ENCODE results near the gene ENTPD2.

ENTPD2 gene

DNA sequence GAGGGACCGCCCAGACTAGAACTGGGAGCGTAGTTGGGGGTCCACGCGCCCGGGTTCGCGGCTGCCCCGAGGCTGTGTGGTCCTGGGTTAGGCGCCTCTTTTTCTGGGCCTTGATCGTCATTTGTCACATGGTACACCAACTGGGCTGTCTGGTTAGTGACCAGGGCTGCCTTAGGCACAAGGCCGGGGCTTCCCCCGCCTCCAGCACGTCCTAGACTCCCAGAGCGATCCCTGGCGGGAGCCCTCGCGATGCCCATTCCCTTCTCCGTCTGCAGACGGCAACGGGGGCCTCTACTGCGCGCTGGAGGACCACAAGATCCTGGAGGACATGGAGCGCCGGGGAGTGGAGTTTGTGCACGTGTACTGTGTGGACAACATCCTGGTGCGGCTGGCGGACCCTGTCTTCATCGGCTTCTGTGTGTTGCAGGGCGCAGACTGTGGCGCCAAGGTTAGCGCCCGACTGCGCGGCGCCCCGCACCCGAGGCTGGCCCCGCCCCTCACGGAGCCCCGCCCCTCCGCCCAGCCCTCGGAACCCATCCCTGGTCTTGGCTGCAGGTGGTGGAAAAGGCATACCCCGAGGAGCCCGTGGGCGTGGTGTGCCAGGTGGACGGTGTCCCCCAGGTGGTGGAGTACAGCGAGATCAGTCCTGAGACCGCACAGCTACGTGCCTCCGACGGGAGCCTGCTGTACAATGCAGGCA, 25.0 kb upstream of the ENTPD2 start:
- DNase-seq: no peak

DNA sequence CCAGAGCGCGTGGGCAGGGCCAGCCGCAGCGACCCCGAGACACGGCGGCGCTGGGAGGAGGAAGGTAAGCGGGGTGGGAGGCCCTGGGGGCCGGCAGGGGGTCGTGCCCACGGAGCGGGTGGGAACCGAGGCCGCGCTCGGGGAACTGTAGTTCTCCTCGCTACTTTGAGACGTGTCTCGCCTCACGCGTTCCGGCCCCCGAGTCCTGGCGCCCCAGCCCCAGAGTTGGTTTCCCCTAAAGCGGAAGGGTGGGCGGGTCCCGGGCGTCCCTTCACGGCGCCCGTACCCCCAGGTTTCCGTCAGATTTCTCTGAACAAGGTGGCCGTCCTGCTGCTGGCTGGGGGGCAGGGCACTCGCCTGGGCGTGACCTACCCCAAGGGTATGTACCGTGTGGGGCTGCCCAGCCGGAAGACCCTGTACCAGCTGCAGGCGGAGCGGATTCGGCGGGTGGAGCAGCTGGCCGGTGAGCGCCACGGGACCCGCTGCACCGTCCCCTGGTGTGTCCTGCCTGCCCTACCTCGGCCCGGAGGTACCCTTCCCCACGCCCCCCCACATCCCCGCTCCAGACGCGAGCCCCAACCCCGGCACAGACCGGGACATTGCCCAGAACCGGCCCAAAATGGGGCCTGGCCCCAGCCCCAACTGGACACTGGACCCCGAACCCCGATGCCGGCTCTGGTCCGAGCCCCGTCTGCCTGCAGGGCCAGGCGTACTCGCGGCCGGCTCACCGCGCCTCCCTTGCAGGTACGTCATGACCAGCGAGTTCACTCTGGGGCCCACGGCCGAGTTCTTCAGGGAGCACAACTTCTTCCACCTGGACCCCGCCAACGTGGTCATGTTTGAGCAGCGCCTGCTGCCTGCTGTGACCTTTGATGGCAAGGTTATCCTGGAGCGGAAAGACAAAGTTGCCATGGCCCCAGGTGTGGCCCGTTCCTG, 24.2 kb upstream of the ENTPD2 start:
- DNase-seq: no peak

DNA sequence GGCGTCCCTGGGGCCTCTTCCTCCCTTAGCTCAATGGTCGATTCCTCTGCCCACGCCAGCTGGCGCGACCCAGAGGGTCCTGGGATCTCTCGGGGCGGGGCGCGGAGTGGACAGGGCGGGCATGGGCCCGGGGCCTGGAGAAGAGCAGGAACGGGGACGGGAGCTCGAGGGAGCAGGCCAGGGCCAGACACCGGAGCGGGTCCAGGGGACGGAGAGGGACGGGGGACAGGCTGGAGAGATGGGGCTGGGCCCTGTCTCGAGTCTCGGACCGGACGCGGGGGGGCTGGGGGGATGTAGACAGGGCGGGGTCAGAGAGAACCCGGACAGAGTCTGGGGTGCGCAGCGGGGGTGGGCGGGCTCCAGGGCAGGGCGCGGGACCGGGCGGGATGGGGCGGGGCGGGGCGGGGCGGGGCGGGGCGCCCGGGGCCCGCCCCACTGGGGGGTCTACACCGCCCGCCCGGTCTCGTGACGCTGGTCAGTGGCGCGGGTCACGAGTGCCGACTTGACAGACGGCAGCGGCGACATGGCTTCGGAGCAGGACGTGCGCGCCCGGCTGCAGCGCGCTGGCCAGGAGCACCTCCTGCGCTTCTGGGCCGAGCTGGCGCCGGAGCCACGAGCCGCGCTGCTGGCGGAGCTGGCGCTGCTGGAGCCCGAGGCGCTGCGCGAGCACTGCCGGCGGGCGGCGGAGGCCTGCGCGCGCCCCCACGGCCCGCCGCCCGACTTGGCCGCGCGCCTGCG, 23.3 kb upstream of the ENTPD2 start, which contains the start of gene UAP1L1:
TSS of gene UAP1L1 (plus strand) at position 508 of the 738 bp plus-strand sequence. CDS start at position 524, 16 bp downstream.
- peak; percentile 40 for DNase-seq

GRCh38 chr9:137076636-137077009, 22.8 kb upstream of the ENTPD2 start:
- no peak for DNase-seq

DNA sequence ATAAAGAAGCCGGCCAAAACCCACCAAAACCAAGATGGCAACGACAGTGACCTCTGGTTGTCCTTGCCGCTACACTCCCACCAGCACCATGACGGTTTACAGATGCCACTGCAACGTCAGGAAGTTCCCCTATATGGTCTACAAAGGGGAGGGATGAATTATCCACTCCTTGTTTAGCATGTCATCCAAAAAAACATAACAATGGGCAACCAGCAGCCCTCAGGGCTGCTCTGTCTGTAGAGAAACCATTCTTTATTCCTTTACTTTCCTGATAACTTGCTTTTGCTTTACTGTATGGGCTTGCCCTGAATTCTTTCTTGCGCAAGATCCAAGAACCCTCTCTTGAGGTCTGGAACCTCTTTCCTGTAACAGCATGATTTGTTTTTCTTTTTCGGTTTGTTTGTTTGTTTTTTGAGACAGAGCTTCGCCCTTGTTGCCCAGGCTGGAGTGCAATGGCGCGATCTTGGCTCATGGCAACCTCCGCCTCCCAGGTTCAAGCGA, 21.5 kb upstream of the ENTPD2 start:
- no peak for DNase-seq

GRCh38 chr9:137074657-137075274, 20.9 kb upstream of the ENTPD2 start:
- DNase-seq: no peak

DNA sequence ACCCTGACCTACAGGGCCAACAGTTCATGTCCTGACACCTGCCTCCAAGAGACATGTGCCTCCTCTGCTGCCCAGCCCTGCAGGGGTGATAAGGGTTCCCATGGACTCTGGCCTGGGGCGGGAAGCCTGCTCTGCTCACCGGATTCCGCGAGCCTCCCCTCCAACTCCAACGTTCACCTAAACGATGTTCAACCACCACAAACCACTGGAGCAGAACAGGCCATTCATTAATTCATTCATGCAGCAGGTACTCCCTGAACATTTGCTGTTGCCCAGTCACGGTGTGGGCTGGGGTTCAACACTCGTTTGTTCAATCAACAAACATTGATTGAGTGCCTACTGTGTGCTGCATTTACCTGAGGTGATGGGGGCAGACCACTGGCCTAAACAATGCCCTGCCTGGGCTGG, 20.1 kb upstream of the ENTPD2 start:
- no peak for DNase-seq

GRCh38 chr9:137071282-137071681, 17.4 kb upstream of the ENTPD2 start:
- DNase-seq: no peak

- no peak for DNase-seq
These were observed 17.0 kb upstream of the ENTPD2 start for GRCh38 chr9:137070906-137071275.

DNA sequence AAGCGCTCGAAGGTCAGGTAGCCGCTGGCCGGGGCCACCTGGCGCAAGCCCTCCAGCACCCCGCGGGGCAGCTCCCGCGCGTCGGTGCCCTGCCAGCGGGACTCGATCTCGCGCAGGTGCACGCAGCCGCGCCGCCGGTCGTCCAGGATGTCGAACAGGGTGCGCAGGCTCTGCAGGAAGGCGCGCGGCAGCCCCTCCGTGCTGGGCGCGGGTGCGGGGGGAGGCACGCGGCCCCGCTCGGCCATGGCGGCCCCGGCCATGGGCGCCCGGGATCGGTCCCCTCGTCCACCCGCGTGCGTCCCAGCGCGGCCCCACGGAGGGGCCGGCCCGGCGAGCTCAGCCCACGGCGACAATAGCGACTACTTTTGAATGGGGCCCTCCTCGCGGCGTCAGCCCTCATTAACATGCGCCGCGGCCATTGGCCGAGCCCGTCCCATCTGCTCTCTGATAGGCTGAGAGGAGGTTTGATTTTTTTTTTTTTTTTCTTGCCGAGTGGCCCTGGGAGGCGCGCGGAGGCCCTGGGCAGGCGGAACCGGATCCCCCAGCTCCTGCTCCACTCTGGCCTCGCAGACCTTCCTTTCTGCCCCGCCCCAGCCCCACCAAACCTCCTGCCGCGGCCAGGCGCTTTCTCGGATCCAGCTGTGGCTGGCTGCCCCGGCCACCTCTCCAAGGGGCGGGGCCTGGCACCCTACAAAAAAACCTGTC, 16.5 kb upstream of the ENTPD2 start, which contains the start of gene SAPCD2:
TSS of gene SAPCD2 (minus strand) at position 357 of the 705 bp plus-strand sequence. CDS start at position 260, 97 bp downstream.
- peak; percentile 84 for DNase-seq

GRCh38 chr9:137069508-137070091, 15.7 kb upstream of the ENTPD2 start:
- DNase-seq: no peak

DNA sequence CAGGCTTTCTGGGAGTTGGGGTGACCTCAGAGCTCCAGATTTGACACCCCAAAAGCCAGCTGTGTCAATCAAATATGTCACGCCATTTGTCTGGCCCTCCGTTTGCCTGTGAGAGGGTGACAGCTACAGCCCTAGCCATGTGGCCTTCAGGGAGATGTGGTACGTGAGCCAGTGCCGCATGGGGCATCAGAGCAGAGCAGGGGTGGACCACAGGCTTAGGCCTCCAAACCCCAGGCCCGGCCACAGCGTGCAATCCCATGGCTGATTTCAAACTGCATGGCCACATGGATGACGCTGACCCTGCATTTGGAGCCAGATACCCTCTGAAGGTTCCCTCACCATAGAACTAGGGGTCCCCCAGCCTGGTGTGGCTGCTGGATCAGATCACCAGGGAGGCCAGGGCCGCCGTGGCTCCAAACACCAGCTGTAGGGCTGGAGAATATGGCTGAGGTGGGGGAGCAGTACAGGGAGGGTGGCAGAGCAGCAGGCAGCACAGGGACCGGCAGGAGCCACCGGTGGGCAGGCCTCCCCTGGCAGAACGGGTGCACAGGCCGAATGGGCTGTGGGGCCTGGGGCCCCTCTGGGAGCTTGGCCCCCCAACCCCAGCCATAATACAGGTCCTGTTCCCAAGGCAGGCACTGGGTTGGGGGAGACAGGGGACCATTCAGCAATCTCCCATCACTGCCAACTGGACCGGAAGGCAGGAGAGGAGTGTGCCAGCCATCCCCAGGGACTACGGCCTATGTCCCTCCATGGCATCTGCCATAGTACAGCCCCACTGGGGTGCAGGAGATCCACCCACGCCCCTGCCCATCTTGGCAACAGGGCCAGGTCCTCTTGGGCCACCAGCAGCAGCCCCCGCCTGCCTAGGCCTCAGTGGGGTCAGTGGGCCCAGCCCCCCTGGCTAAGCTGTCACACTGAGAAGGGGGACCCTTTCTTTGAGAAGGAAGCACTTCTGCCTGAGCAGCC, 15.0 kb upstream of the ENTPD2 start:
- DNase-seq: no peak

DNA sequence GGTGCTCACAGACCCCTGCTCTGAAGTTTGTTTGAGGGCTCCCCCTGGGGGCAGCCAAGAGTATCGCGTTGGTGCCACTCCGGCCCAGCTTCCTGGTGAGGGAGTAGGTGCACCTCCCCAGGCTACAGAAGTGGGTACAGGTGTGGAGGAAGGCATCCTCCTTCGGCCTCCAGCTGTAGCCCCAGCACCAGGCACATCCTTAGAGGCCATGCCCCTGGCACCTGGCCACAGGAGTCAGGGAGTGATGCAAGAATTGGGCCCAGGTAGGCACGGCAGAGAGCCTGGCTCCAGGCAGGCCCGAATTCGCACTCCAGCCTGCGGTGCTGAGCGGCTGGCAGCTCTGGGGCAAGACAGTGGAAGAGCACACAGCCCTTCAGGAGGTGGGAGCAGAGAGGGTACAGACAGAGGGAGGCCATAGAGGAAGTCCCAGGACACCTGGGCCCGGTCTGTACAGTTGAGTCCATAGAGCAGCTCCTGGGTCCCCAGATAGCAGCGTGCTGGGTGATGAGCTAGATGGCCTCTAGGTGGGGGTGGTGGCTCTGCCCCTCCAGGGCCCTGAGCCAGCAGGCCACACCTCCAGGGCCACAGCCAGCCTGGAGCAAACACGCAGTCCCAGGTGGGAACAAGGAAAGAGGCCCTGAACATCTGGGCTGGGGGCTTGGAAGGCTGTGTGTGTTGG, 14.1 kb upstream of the ENTPD2 start:
- peak; percentile 86 for DNase-seq

DNA sequence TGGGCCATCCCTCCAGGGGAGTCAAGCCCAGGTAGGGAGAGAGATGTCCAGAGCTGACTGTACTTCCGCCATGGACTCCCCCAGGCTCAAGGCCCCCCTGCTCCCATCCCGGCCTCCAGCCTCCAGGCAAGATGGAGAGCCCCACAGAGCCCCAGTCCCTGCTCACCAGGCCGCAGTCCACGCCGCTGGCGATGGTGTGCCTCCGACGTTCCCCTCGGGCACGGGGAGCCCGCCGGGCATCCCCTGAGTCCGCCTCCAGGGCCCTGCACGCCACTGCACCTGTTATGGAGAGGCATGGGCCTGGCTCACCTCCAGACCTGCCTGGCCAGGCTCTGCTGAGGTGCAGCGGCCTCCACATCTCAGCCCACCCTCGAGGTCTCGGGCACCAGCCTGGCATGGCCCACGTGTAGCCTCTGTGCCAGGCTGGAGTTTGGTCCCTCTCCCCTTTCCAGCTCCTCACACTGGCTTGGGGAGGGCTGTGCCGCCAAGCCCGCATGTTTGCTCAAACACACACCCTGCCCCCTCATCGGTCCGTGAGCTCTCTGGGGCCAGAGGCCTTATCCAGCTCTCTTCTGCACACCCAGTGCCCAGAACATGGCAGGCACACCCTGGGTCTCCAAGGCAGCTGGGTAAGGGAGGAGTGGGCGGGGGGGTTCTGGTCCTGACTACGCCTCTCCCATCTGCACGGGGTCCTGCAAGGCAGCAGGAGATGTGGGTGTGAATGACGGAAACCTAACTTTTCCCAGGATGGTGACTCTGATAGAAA, 12.4 kb upstream of the ENTPD2 start:
- DNase-seq: no peak

DNA sequence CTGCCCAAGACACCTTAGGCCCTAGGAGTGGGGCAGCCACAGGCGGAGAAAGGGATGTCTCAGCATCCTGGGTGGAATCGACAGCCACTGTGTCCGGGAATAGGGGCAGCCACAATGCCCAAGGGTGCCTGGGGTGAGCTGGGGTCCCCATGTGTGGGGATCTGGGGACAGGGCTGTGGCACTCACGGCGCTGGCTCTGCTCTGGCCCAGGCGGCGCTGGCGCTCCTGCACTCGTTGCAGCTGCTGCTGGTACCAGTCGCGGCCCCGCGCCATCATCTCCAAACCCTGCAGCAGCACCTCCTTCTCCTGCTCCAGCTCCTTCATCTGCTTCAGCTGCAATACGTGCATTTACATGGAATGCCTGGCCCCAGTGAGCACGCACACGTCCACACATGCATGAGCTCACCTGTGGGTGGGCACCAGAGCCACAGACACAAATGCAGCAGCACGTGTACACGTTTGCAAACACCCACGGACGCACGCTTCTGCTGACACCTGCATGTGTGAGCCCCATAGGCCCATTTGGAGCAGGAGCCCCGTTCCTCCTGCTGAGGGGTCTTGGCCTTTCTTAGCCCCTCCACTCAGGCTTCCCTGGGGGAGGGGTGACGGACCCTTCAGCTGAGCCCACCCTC, 11.6 kb upstream of the ENTPD2 start:
- DNase-seq: no peak

GRCh38 chr9:137064880-137065164, 11.0 kb upstream of the ENTPD2 start:
- DNase-seq: no peak

DNA sequence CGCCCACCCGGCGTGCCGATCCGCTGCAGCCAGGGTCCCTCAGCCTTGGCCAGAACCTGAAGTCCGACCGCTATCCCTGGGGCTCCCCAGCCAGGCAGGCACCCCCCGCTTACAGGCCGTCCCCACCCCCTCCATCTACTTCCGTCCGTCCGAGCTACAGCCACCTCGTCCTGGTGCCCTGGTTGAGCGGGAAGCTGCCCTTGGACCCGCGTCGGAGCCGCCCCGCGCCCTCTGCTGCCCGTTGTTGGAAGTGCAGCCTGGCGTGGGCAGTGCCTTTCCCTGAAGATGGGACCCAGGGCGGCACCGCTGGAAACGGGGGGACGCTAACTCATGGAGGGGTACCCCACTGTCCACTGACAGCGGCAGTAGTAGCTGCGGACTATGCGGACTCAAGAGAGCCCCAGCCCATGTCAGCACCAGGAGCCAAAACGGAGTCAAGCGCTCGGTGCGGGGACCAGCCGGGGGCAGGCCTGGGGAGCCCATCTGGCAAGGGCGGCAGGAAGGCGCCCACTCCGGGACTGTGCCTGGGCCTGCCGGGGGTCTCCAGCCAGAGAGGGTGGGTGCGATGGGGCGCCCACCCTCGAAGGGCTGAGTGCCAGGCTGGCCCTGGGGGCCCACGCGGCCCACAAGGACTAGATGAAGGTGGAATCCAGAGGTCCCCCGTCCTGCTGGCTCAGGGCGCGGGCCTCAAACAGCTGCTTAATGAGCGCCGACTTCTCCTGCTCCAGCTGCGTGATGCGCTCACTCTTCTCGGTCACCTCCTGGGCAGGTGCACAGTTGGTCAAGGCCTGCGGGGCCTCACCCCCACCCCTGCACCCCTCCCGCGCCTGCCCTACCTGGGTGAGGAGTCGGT, 10.4 kb upstream of the ENTPD2 start:
- DNase-seq: peak; percentile 49

Measured in stimulated activated CD4-positive, alpha-beta T cell treated with anti-CD3 and anti-CD28 coated beads, Interleukin-1b, Interleukin-23, amount 100 ng/mL, for 48 hours (primary cell).